Measurements from ENCODE around the gene SDR42E1.
"Not testable (repeated sequence)": the region's sequence is repeated elsewhere in the genome, so short reads cannot be mapped to it uniquely, and the experiment has no call there.

Gene SDR42E1

GRCh38 chr16:81997738-81998137, 13.5 kb downstream of the SDR42E1 start:
- no peak for DNase-seq

- no peak for DNase-seq
Measured at GRCh38 chr16:81996664-81997509, 14.4 kb downstream of the SDR42E1 start.

- no peak for DNase-seq
Measured at GRCh38 chr16:81995651-81996050, 15.6 kb downstream of the SDR42E1 start.

- DNase-seq: no peak
Measured at GRCh38 chr16:81994485-81994884, 16.8 kb downstream of the SDR42E1 start.

- no peak for DNase-seq
Measured at GRCh38 chr16:81992859-81993258, 18.4 kb downstream of the SDR42E1 start.

- DNase-seq: no peak
Measured at GRCh38 chr16:81987706-81988105, 23.6 kb downstream of the SDR42E1 start.

- DNase-seq: no peak
Measured at GRCh38 chr16:81987121-81987520, 24.1 kb downstream of the SDR42E1 start.

GRCh38 chr16:81977335-81977942, 33.8 kb downstream of the SDR42E1 start:
- DNase-seq: not testable (repeated sequence)

GRCh38 chr16:81975637-81976036, 35.6 kb downstream of the SDR42E1 start:
- no peak for DNase-seq

GRCh38 chr16:81973737-81974136, 37.5 kb downstream of the SDR42E1 start:
- DNase-seq: no peak

GRCh38 chr16:81971853-81972252, 39.4 kb downstream of the SDR42E1 start:
- no peak for DNase-seq

GRCh38 chr16:81967358-81967757, 43.9 kb downstream of the SDR42E1 start:
- no peak for DNase-seq

GRCh38 chr16:81964808-81965207, 46.5 kb downstream of the SDR42E1 start:
- no peak for DNase-seq

GRCh38 chr16:81956213-81956948, 54.9 kb downstream of the SDR42E1 start:
- DNase-seq: no peak

GRCh38 chr16:81951564-81951963, 59.7 kb downstream of the SDR42E1 start:
- DNase-seq: no peak

- no peak for DNase-seq
Measured at GRCh38 chr16:81946206-81946605, 65.1 kb downstream of the SDR42E1 start.

GRCh38 chr16:81945665-81946064, 65.6 kb downstream of the SDR42E1 start:
- DNase-seq: no peak

- no peak for DNase-seq
Measured at GRCh38 chr16:81942007-81942601, 69.2 kb downstream of the SDR42E1 start.

GRCh38 chr16:81940781-81941560, 70.3 kb downstream of the SDR42E1 start:
- peak; percentile 19 for DNase-seq

- DNase-seq: no peak
Measured at GRCh38 chr16:81939164-81940056, 71.9 kb downstream of the SDR42E1 start.
